MM.1S (cell line): ENCODE data around the gene FSIP1.

Experiments used
- DNase-seq: peaks from one replicate; pipeline ENCODE4 v3.0.0-alpha.2; 2015
- H2AFZ ChIP-seq: fragments of 300-600 bp; sonication (generic); 2 replicates; pipeline ENCODE4 v1.6.0; 2016; ENCODE audit warnings: antibody characterized with exemption, low read length
- H3F3A ChIP-seq: fragments of 300-600 bp; sonication (generic); 2 replicates; pipeline ENCODE4 v1.6.1; 2016; ENCODE audit warnings: mild to moderate bottlenecking, antibody characterized with exemption, low read length, moderate library complexity, mixed read lengths; ENCODE audit not compliant: insufficient read depth
- H3K27ac ChIP-seq: fragments of 300-600 bp; sonication (generic); 2 replicates; pipeline ENCODE4 v1.5.1; 2016; ENCODE audit warnings: mild to moderate bottlenecking, low read length
- H3K27me3 ChIP-seq: fragments of 300-600 bp; sonication (generic); replicated peaks from 2 replicates; pipeline ENCODE4 v1.6.0; 2016; ENCODE audit warnings: low read length; ENCODE audit not compliant: insufficient read depth
- H3K36me3 ChIP-seq: fragments of 300-600 bp; sonication (generic); replicated peaks from 2 replicates; pipeline ENCODE4 v1.6.1; 2016; ENCODE audit warnings: mild to moderate bottlenecking, low read length, mixed read lengths; ENCODE audit not compliant: insufficient read depth
- H3K4me1 ChIP-seq: fragments of 300-600 bp; sonication (generic); 2 replicates; pipeline ENCODE4 v1.6.1; 2016; ENCODE audit warnings: low read length, mixed read lengths
- H3K4me2 ChIP-seq: fragments of 300-600 bp; sonication (generic); 2 replicates; pipeline ENCODE4 v1.6.0; 2016; ENCODE audit warnings: low read depth, low read length
- H3K4me3 ChIP-seq: fragments of 300-600 bp; sonication (generic); 2 replicates; pipeline ENCODE4 v1.5.1; 2016; ENCODE audit warnings: low read length, mixed read lengths
- H3K79me2 ChIP-seq: fragments of 300-600 bp; sonication (generic); 2 replicates; pipeline ENCODE4 v1.6.1; 2016; ENCODE audit warnings: mixed run types, low read length, mixed read lengths
- H3K9ac ChIP-seq: fragments of 300-600 bp; sonication (generic); 2 replicates; pipeline ENCODE4 v1.6.1; 2016; ENCODE audit warnings: low read length, mixed read lengths
- H3K9me2 ChIP-seq: fragments of 300-600 bp; sonication (generic); replicated peaks from 2 replicates; pipeline ENCODE4 v1.6.1; 2016; ENCODE audit warnings: mild to moderate bottlenecking, low read length, mixed read lengths; ENCODE audit not compliant: insufficient read depth
- H3K9me3 ChIP-seq: fragments of 300-600 bp; sonication (generic); replicated peaks from 2 replicates; pipeline ENCODE4 v1.6.1; 2016; ENCODE audit warnings: mild to moderate bottlenecking, low read length, mixed read lengths; ENCODE audit not compliant: insufficient read depth
- H4K20me1 ChIP-seq: fragments of 300-600 bp; sonication (generic); 2 replicates; pipeline ENCODE4 v1.6.1; 2016; ENCODE audit warnings: mild to moderate bottlenecking, low read length, moderate library complexity, mixed read lengths; ENCODE audit not compliant: insufficient read depth
- CTCF ChIP-seq: fragments of 300-600 bp; sonication (generic); IDR thresholded peaks from 2 replicates; pipeline ENCODE4 v1.5.1; 2016; ENCODE audit warnings: antibody characterized with exemption, low read length, mixed read lengths
- EZH2 ChIP-seq: fragments of 300-600 bp; sonication (generic); optimal IDR thresholded peaks from 2 replicates; pipeline ENCODE3; 2017; ENCODE audit warnings: low read depth, mild to moderate bottlenecking, antibody characterized with exemption, low read length, mixed read lengths
- EZH2phosphoT487 ChIP-seq: fragments of 300-600 bp; sonication (generic); IDR thresholded peaks from 2 replicates; pipeline ENCODE4 v1.6.1; 2018; ENCODE audit warnings: antibody characterized with exemption, low read length

Gene FSIP1

GRCh38 chr15:39792025-39792843 lies 9.6 kb upstream of the FSIP1 start:
- Histone ChIP-seq H3K9me2 (no peaks in the 10 kb centered on the region), H3K36me3 (no peaks in the 10 kb centered on the region)
- TF ChIP-seq EZH2phosphoT487 = no peak
- no peak for TF ChIP-seq EZH2
- no peak for TF ChIP-seq CTCF

GRCh38 chr15:39789736-39790135 lies 7.1 kb upstream of the FSIP1 start:
- no peak overlapping the region for H2AFZ ChIP-seq
- no peaks in the 10 kb centered on the region for H3K9me2 ChIP-seq
- H3K27me3 ChIP-seq = no peaks in the 10 kb centered on the region
- no peak for TF ChIP-seq CTCF
- TF ChIP-seq EZH2phosphoT487 = no peak
- no peak for TF ChIP-seq EZH2
- H3K27ac ChIP-seq = no peak overlapping the region
- H3K79me2 ChIP-seq = peaks cover 2% of the 10 kb centered on the region; the same call in 1 of the 2 replicates
- H3K4me2 ChIP-seq = no peak overlapping the region
- no peak for DNase-seq
- H3K36me3 ChIP-seq = no peaks in the 10 kb centered on the region
- H3K9me3 ChIP-seq = no peaks in the 10 kb centered on the region
- no peak overlapping the region for H3K4me3 ChIP-seq
- H3K9ac ChIP-seq = no peak overlapping the region
- H4K20me1 ChIP-seq = no peaks in the 10 kb centered on the region
- peaks cover 14% of the 10 kb centered on the region; the same call in 1 of the 2 replicates for H3K4me1 ChIP-seq
- peaks cover 12% of the 10 kb centered on the region for H3F3A ChIP-seq

More at GRCh38 chr15:39792025-39792843, 9.6 kb upstream of the FSIP1 start:
- Histone ChIP-seq H3K27ac (no peak overlapping the region), H3K4me2 (no peak overlapping the region), H4K20me1 (no peaks in the 10 kb centered on the region), H2AFZ (no peak overlapping the region), H3K27me3 (no peaks in the 10 kb centered on the region), H3K4me3 (no peak overlapping the region), H3K9ac (no peak overlapping the region), H3K9me3 (no peaks in the 10 kb centered on the region), H3K4me1 (peaks cover 7% of the 10 kb centered on the region; the same call in 1 of the 2 replicates), H3F3A (0 out of 2 replicates have a peak, but pooled peaks cover 2% of the 10 kb centered on the region), H3K79me2 (no peaks in the 10 kb centered on the region)
- DNase-seq = no peak

GRCh38 chr15:39788800-39789565 lies 6.3 kb upstream of the FSIP1 start:
- H3K9me3 ChIP-seq = no peaks in the 10 kb centered on the region
- no peaks in the 10 kb centered on the region for H3K27me3 ChIP-seq
- no peaks in the 10 kb centered on the region for H3K9me2 ChIP-seq
- no peak for DNase-seq
- H4K20me1 ChIP-seq = no peaks in the 10 kb centered on the region
- peaks cover 18% of the 10 kb centered on the region for H3K4me1 ChIP-seq
- peaks cover 12% of the 10 kb centered on the region for H3F3A ChIP-seq
- TF ChIP-seq CTCF (no peak), EZH2 (no peak), EZH2phosphoT487 (no peak)
- peaks cover 10% of the 10 kb centered on the region; the same call in 1 of the 2 replicates for H3K79me2 ChIP-seq
- no peaks in the 10 kb centered on the region for H3K36me3 ChIP-seq
- H3K27ac ChIP-seq = no peak overlapping the region
- no peak overlapping the region for H3K4me3 ChIP-seq
- H3K4me2 ChIP-seq = no peak overlapping the region
- no peak overlapping the region for H3K9ac ChIP-seq
- no peak overlapping the region for H2AFZ ChIP-seq
